ENCODE results near the gene SSTR3.

The SSTR3 gene

DNA sequence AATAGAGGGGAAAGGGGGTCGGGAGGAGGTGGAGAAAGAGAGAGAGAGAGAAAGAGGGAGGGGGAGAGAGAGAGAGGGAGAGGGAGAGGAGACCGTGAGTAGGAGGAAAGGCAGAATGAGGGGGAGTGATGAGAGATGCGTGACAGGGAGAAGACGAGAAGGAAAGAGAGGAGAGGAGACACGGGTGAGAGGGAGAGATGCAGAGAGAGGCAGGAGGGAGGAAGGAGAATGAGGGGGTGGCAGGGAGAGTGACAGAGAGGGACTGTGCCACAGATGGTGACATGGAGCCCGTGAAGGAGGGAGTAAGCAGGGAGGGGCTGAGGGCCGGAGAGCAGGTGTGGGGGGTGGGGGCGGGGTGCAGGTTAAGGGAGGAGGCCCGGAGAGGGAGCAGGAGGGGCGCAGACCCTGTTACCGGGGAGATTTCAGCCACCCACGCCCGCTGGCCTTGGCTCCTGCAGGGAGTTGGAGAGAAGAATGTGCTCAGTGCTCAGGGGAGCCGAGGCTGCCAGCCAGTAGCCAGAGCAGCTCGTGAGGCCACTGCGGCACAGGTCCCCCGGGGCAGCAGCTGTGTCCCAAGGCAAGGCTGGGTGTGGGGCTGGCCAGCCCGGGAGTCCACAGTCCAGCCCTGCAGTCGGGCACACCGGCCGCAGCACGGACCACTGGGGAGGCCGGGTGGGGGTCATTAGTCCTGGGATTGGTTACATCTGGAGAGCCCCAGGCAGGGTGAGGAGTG is at the start of gene SSTR3:
SSTR3 (minus strand) TSS at position 304 of the 733 bp plus-strand sequence. CDS start 4,674 bp downstream, outside the sequence.
- Histone ChIP-seq H3K79me2 (ENCODE audit: control insufficient read depth, low read length) (no peaks in the 10 kb centered on the region), H3F3A (ENCODE audit: control insufficient read depth, insufficient read depth) (no peaks in the 10 kb centered on the region), H3K27me3 (ENCODE audit: control insufficient read depth, low read length) (no peaks in the 10 kb centered on the region), H3K9me2 (replicated peaks; ENCODE audit: control insufficient read depth, low read length) (no peaks in the 10 kb centered on the region), H4K20me1 (ENCODE audit: control insufficient read depth, insufficient read depth, low read depth, low read length) (no peaks in the 10 kb centered on the region), H3K4me2 (ENCODE audit: low read length) (no peak within 1 kb of the TSS), H3K27ac (ENCODE audit: low read depth, low read length) (no peak within 1 kb of the TSS), H3K4me1 (ENCODE audit: control insufficient read depth, low read length) (peaks cover 21% of the 10 kb centered on the region), H3K4me3 (ENCODE audit: low read length) (no peak within 1 kb of the TSS), H3K36me3 (ENCODE audit: control insufficient read depth, low read length) (no peaks in the 10 kb centered on the region), H3K9me3 (ENCODE audit: control insufficient read depth, insufficient read depth, low read length) (no peaks in the 10 kb centered on the region)
- TF ChIP-seq CTCF (IDR thresholded peaks at IDR 0.05; ENCODE audit: low read depth, low read length, poor library complexity, severe bottlenecking) (no peak), EZH2phosphoT487 (IDR thresholded peaks at IDR 0.05; ENCODE audit: borderline replicate concordance, low read length) (no peak)

GRCh38 chr22:37260901-37261336 is 48.6 kb upstream of the SSTR3 start:
- TF ChIP-seq EZH2phosphoT487 (IDR thresholded peaks at IDR 0.05; ENCODE audit: borderline replicate concordance, low read length) = no peak
- TF ChIP-seq CTCF (IDR thresholded peaks at IDR 0.05; ENCODE audit: low read depth, low read length, poor library complexity, severe bottlenecking) = peak; percentile 97
- no peaks in the 10 kb centered on the region for H3K9me2 ChIP-seq (replicated peaks; ENCODE audit: control insufficient read depth, low read length)
- H3K4me3 ChIP-seq (ENCODE audit: low read length) = no peak overlapping the region
- no peaks in the 10 kb centered on the region; the same call in 1 of the 2 replicates for H3F3A ChIP-seq (ENCODE audit: control insufficient read depth, insufficient read depth)
- H3K4me2 ChIP-seq (ENCODE audit: low read length) = peak overlapping the region; percentile 26; the same call in 1 of the 2 replicates
- peaks cover 10% of the 10 kb centered on the region for H3K27me3 ChIP-seq (ENCODE audit: control insufficient read depth, low read length)
- no peaks in the 10 kb centered on the region for H4K20me1 ChIP-seq (ENCODE audit: control insufficient read depth, insufficient read depth, low read depth, low read length)
- H3K36me3 ChIP-seq (ENCODE audit: control insufficient read depth, low read length) = no peaks in the 10 kb centered on the region
- H3K4me1 ChIP-seq (ENCODE audit: control insufficient read depth, low read length) = peaks cover 30% of the 10 kb centered on the region
- H3K79me2 ChIP-seq (ENCODE audit: control insufficient read depth, low read length) = no peaks in the 10 kb centered on the region
- H3K9me3 ChIP-seq (ENCODE audit: control insufficient read depth, insufficient read depth, low read length) = peaks cover 13% of the 10 kb centered on the region
- H3K27ac ChIP-seq (ENCODE audit: low read depth, low read length) = no peak overlapping the region

GRCh38 chr22:37260155-37260795 is 48.0 kb upstream of the SSTR3 start:
- peaks cover 13% of the 10 kb centered on the region for H3K9me3 ChIP-seq (ENCODE audit: control insufficient read depth, insufficient read depth, low read length)
- no peaks in the 10 kb centered on the region; the same call in 1 of the 2 replicates for H3F3A ChIP-seq (ENCODE audit: control insufficient read depth, insufficient read depth)
- H3K36me3 ChIP-seq (ENCODE audit: control insufficient read depth, low read length) = no peaks in the 10 kb centered on the region
- H3K4me3 ChIP-seq (ENCODE audit: low read length) = no peak overlapping the region
- peaks cover 30% of the 10 kb centered on the region for H3K4me1 ChIP-seq (ENCODE audit: control insufficient read depth, low read length)
- no peaks in the 10 kb centered on the region for H3K9me2 ChIP-seq (replicated peaks; ENCODE audit: control insufficient read depth, low read length)
- peaks cover 14% of the 10 kb centered on the region for H3K27me3 ChIP-seq (ENCODE audit: control insufficient read depth, low read length)
- no peak overlapping the region for H3K27ac ChIP-seq (ENCODE audit: low read depth, low read length)
- H4K20me1 ChIP-seq (ENCODE audit: control insufficient read depth, insufficient read depth, low read depth, low read length) = no peaks in the 10 kb centered on the region
- TF ChIP-seq CTCF (IDR thresholded peaks at IDR 0.05; ENCODE audit: low read depth, low read length, poor library complexity, severe bottlenecking) (no peak), EZH2phosphoT487 (IDR thresholded peaks at IDR 0.05; ENCODE audit: borderline replicate concordance, low read length) (no peak)
- no peaks in the 10 kb centered on the region for H3K79me2 ChIP-seq (ENCODE audit: control insufficient read depth, low read length)
- H3K4me2 ChIP-seq (ENCODE audit: low read length) = peak overlapping the region; percentile 26; the same call in 1 of the 2 replicates

Data from DOHH2 (cell line).